Ovary (tissue), 3 donors: Measurements from ENCODE around the gene BRD4.

ENCODE experiments used
- EP300 ChIP-seq: sonication (generic); formaldehyde crosslinking; IDR thresholded peaks from one replicate; pipeline ENCODE4 v1.6.1; 2017; ENCODE audit warnings: antibody characterized with exemption
- POLR2A ChIP-seq: fragments of 450-650 bp; IDR thresholded peaks from one replicate; pipeline ENCODE4 v1.6.1; 2017; ENCODE audit warnings: antibody characterized with exemption, mild to moderate bottlenecking, moderate library complexity
- TF ChIP-seq, protein P1 (sequence below), 3 donors: fragments of 450-650 bp in 2 of 3; fragments of 200-600 bp in 1 of 3; IDR thresholded peaks; one replicate each; pipeline versions ENCODE4 v1.5.1 to v1.8.0; 2016 to 2022; ENCODE audit warnings: antibody characterized with exemption in 3 of 3, mild to moderate bottlenecking in 1 of 3
- donor health status: DM: no; HTN: no; CAD: no.

DNA sequence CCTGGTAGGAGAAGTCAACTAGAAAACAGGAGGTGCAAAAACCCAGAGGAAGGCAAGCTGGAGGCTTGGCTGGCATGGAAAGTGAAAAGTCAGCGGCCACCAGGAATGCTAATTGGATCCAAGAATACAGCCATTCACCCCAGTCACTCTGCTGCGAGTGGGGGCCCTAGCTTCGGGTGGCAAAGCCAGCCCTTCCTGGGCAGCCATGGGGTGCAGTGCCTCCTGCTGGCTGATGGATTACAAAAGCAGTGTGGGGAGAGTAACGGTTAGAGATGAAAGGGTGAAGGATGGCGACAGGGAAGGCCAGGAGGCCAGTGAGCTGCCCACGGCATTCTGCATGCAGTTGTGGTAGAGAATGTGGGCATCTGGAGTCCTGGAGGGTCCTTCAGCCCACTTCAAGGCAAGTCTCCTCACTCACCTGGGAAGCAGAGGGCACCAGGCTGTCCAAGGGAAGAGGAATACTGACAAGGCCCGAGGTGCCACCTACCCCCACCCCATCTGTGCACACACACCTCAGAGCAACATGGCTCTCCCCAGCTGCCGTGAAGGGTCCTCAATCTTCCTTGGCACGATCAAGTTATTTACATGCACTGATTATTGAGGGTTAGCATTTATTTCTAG is 79.8 kb downstream of the BRD4 start:
- TF ChIP-seq EP300, result no peak
- TF ChIP-seq POLR2A, result no peak
- TF ChIP-seq, protein P1, sequence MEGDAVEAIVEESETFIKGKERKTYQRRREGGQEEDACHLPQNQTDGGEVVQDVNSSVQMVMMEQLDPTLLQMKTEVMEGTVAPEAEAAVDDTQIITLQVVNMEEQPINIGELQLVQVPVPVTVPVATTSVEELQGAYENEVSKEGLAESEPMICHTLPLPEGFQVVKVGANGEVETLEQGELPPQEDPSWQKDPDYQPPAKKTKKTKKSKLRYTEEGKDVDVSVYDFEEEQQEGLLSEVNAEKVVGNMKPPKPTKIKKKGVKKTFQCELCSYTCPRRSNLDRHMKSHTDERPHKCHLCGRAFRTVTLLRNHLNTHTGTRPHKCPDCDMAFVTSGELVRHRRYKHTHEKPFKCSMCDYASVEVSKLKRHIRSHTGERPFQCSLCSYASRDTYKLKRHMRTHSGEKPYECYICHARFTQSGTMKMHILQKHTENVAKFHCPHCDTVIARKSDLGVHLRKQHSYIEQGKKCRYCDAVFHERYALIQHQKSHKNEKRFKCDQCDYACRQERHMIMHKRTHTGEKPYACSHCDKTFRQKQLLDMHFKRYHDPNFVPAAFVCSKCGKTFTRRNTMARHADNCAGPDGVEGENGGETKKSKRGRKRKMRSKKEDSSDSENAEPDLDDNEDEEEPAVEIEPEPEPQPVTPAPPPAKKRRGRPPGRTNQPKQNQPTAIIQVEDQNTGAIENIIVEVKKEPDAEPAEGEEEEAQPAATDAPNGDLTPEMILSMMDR (IDR thresholded peaks at IDR 0.05), result peak in 1 of 3 donors; percentile 20
